GM12873 (cell line): ENCODE measurements around the gene CCDC70.

ENCODE experiments used
- TF ChIP-seq, protein P1 (sequence below): IDR thresholded peaks from 2 replicates; pipeline ENCODE4 v1.5.1; 2012; ENCODE audit warnings: low read depth, mild to moderate bottlenecking, moderate library complexity, low read length, control low read depth; ENCODE audit not compliant: insufficient read depth; ENCODE audit errors: missing control alignments

CCDC70 gene

DNA sequence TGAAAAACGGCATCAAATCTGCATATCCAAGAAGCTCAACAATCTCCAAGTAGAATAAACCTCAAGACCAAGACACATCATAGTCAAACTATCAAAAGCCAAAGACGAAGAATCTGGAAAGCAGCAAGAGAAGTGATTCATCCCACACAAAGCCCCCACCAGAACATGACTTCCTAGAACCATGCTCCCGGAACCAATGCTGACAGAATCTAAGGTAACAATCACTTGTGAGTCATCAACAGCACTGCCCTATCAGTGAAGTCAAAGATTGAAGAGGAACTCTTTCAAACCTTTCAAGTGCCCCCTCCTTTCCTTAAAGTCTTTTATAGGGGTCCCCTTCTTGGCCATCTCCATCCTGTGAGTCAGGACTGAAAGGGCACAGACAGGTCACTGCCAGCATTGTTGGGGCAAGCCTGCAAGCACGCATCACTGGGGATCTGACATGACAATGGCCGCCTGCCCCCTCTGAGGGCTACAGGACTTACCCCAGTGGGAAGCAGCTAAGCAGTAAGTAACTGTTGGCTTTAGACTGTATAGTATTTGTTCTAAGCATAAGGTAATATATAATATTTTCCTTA lies at the start of gene CCDC70:
CCDC70 (plus strand) TSS at position 247 of the 578 bp plus-strand sequence. CDS start 3,443 bp downstream, outside the sequence.
- TF ChIP-seq, protein P1, sequence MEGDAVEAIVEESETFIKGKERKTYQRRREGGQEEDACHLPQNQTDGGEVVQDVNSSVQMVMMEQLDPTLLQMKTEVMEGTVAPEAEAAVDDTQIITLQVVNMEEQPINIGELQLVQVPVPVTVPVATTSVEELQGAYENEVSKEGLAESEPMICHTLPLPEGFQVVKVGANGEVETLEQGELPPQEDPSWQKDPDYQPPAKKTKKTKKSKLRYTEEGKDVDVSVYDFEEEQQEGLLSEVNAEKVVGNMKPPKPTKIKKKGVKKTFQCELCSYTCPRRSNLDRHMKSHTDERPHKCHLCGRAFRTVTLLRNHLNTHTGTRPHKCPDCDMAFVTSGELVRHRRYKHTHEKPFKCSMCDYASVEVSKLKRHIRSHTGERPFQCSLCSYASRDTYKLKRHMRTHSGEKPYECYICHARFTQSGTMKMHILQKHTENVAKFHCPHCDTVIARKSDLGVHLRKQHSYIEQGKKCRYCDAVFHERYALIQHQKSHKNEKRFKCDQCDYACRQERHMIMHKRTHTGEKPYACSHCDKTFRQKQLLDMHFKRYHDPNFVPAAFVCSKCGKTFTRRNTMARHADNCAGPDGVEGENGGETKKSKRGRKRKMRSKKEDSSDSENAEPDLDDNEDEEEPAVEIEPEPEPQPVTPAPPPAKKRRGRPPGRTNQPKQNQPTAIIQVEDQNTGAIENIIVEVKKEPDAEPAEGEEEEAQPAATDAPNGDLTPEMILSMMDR, result no peak

DNA sequence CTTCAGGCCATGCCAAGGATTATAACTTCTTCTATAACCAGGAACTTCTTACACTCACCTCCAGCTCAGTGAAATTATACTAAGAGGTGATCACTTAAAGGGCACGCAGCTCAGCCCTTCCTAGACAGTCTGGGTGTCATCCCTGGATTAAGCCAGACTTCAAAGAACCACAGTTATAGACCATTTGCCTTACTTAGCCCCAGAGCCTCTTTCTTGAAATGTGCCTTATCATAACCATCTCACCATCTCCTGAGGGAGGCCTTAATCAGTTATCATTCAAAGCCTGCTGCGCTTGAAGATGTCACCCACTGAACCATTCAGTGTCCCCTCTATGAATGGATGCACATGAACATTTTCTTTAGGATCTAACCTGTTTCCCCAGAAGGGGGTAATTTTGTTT lies 47.7 kb upstream of the CCDC70 start:
- TF ChIP-seq, protein P1, result no peak

DNA sequence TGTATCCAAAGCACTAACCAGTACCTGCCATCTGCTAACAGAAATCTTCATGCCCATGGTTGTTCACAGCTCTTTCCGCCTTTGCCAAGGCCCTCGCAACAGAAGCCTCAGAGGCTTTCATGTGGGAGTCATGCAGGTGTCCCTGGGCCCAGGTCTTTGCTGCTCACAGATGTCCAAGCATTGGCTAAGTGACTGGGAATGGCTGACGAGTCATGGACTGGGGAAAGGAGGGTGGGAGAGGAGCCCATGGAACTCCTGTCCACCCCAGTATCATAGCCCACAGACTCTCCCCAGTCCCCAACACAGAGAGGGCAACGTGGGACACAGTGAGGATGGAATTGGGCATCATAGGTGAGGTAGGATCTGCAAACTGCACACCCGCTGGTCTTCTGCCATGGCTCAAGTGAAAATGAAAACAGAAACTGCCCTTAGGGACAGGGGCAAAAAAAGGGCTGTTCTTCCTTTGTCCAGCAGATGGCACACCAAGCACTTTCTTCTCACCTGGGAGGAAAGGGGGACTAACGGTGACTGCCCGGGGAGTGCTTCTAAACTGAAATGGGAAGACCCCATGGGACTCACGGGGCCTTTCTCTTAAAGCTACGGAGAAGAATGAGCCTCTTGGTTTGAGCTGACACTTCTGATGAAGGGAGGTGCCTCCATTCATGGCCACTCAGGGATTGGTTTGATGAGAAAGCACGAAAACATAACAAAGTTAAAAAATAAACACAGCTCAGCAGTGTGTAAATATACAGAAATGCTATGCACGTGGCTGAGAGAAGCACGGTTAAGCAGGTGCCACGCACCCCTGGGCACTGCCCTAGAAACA lies 46.7 kb upstream of the CCDC70 start:
- TF ChIP-seq, protein P1, result peak; percentile 93

DNA sequence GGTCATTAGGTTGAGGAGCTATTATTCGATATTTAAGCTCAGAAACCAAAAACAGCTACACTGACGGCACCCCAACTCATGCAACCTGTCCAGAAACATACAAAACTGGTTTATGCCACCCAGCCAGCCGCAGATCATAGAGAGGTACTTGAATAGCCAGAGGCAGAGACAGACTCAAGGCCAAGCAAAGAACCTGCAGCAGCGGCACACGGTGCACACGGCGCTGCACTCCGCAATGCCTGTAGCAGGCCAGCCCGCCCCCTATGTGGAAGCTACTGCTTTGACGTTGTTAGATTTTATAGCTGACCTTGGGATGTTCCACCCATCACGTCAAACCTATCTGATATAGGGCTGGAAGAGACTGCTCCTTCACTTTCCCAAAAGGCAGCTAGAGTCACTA lies 45.9 kb upstream of the CCDC70 start:
- TF ChIP-seq, protein P1, result no peak

DNA sequence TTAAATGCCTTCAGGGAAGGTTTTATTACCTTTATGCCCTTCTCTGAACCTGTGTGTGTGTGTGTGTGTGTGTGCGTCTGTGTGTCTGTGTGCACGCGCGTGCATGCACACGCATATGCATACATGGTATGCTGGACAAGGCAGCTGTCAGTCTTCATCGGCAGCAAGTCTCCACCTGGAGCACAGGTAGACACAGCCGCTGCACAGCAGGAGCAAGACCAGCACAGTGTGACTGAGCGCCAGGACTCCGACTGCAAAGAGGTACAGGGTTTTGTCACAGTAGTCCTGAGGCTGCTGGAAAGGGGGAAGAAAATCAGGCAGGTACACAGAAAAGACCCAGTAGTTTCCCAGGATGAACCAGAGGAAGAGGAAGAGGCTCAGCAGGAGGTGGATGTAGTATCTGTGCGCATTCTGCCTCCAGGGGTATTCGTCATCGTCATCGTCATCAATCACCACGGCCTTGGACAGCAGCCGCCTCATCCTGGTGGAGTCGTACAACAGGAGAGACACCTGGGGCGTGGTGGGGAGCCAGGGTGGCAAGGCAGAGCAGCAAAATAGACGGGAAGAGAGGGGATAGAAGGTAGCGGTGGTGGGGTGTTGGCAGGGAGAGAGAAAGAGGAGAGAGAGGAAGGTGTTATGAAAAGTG lies 45.0 kb upstream of the CCDC70 start:
- TF ChIP-seq, protein P1, result no peak

DNA sequence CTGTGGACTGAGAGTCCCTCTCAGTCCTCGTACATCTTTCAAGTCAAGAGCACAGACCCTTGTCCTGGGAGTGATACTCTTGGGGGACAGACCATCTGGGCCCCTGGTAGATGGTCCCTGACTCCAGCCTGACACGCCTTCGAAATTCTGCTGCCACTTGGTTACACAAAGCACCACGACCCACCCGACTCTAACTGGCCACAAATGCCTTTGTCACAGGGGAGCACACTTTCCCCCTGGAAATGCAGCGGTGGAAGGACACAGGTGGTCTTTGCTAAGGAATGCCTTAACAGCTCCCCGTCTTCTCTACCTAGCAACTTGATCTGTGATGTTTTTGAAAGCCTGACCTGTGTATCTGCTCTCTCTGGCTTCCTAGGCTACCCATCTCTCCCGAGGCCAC lies 44.1 kb upstream of the CCDC70 start:
- TF ChIP-seq, protein P1, result no peak

DNA sequence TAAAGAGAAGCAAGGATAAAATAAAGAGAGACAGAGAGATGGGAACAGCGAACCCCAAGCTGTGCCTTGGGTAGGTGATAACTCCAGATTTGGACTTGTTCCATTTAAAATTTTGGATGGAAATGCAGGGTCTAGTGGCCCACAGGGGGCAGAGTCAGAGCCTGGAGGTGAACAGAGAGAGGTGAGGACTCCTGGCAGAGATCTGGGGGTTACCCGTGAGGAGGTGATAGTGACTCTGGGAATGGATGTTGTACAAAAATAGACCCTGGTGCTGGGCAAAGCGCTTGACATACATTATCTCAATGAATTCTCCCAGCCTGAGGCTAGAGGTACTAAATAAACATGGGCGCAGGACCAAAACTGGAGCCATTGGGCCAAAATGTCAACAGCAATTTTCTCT lies 43.5 kb upstream of the CCDC70 start:
- TF ChIP-seq, protein P1, result peak; percentile 17
